GM19463 (cell line): ENCODE measurements around the gene CNTN6.

Experiments used
- ATAC-seq: cut with Tn5 transposase; IDR thresholded peaks from one replicate; pipeline ENCODE4 v1.9.1; 2021; ENCODE audit warnings: mild to moderate bottlenecking, moderate library complexity; ENCODE audit not compliant: unreplicated experiment

Gene CNTN6

GRCh38 chr3:1171320-1171719, 78.5 kb downstream of the CNTN6 start:
- ATAC-seq, result no peak

- ATAC-seq, result no peak
Observed at GRCh38 chr3:1172644-1173043, 79.8 kb downstream of the CNTN6 start.

- no peak for ATAC-seq
Observed at GRCh38 chr3:1179146-1179545, 86.3 kb downstream of the CNTN6 start.

DNA sequence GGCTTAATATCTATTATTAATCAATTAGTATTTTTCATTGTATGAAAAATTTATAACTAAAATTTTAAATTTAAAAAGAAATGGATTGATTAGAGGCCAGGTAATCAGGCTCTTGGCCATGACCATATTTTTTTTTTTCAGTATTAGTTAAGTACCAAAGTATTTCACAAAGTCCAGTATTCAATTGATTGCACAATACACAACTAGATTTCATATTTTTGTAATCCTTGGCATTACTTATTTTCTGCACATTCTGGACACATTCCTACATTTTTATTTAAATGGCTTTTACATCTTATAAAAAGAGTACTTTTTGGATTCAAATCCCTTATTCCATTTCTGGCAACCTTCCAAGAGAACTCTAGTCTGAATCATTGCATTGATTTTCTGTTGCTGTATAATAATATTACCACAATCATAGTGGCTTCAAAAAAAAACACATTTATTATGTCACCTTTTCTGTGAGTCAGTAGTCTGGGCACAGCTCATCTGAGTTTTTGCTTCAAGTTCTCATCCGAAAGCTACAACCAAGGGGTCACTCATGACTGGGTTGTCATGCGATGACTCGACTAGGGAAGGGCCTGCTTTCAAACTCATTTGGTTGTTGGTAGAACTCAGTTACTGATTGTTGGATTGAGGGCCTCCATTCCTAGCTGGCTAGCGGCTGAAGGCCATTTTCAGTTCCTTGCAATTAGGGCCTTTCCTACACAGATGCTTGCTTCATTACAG, 90.7 kb downstream of the CNTN6 start:
- no peak for ATAC-seq

DNA sequence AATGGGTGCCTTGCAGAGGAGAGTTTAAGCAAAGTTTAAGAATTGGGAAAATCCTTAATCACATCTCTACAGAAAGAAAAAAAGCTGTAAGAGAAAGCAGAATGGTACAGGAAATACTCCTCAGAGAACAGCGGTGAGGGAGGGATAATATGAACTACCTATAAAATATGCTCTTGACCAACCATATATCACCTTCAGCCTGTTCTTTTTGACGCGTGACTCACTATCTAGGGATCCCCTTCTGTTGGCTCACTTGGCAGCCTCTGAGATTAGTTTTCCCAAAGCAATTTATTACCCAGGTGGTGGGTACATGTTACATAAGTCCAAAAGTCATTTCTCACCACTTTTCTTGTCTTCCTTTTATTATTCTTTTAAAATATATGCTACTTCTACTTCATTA, 97.7 kb downstream of the CNTN6 start:
- no peak for ATAC-seq

DNA sequence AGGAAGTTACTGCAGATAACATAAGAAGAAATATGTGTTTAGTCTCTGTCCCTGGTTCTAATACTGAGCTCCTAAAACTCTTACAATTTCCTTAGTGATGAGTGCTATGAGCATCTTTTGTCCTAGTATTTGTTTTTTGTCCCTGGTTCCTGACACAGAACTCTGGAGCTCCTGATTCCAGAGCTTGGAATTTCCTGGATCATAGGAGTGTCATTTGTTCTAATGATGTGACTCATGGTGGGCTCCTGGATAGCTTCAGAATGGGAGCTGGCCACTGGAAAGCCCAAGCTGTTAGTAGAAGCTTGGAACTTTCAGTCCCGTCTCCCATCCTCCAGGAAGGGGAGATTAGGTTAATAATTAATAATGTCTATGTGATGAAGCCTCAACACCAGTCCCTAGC, 98.2 kb downstream of the CNTN6 start:
- ATAC-seq, result no peak

GRCh38 chr3:1195947-1196346, 103.1 kb downstream of the CNTN6 start:
- ATAC-seq, result no peak

DNA sequence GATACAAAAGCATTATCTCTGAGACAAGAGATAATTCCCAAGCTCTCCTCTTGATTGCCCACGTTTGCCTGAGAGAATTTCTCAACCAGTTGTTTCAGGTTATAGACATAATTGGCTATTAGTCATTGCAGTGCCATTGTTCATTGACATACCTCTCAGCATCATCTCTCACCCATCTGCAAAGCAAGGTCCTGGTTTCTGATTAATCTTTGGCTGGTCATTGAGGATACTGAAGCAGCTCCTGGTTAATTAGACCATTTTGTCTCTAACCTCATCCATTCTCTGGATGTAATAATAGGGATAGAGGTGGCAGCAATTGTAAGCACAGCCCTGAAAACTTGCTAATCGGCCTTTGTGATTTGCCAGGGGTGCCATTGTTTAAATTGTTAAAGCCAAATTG, 104.2 kb downstream of the CNTN6 start:
- ATAC-seq, result no peak

DNA sequence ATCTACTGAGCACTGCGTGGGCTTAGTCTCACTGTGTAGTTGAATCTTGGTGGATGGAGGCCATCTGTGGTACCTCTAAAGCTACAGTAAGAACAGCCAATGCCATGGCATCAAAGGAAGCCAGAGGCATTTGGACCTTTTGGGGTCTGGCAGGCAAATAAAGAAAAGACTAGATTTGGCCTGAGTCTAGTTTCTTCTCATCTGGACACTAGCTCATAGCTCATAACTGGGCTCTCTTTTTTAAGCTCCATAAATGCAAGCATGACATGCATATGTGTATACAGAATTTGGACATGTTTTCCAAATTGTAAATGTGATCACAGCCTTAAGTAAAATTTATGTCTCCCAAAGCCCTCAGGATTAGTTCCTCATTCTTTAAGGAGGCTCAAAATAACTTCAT, 107.5 kb downstream of the CNTN6 start:
- no peak for ATAC-seq

DNA sequence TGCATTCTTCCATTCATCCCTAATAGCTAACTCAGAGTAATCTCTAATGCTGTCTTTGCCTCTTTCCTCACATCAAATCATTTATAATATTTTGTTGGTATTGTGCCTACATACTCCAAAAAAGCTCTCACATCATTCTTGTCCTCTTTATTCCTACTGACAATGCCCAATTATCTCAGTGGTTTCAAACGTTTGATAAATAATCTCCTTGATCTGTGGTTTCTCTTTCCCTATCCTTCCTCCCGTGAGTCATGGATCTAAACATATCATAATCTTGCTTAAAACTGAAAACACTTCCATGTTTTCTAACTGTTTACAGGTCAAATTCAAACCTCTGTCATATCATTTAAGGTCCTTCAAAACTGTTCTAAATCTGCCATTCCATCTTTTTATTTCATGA, 115.1 kb downstream of the CNTN6 start:
- ATAC-seq, result no peak

DNA sequence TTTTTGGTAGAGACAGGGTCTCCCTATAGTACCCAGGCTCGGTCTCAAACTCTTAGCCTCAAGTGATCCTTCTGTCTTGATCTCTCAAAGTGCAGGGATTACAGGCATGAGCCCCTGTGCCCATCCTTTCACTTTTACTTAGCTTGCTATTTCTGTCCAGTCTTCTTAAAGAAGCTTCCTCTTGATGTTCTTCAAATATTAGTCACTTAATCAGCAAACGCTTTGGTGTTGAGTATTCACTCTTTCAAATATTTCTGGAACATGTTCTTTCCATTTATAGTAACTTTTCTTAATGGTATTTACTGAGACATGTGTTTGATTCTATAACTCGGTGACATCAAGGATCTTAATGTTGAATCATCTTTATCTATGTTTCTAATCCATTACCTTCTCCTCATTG, 122.1 kb downstream of the CNTN6 start:
- ATAC-seq, result no peak

DNA sequence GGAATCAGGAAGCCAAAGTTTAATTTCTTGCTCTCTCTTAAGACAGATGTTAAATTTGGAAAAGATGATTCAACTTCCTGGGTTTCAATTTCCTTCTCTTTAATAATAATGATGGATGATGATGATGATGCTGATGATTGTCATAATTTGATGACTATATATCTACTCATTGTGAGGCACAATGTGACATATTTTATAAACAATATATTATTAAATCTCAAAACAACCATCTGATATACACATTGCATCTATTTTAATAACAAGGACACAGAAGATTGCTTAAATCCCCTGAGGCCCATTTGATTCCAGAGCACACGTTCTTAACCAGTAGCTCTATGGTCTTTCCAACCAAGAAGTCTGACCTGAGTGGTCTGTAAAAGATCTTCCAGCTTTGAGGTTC, 124.0 kb downstream of the CNTN6 start:
- ATAC-seq, result no peak

DNA sequence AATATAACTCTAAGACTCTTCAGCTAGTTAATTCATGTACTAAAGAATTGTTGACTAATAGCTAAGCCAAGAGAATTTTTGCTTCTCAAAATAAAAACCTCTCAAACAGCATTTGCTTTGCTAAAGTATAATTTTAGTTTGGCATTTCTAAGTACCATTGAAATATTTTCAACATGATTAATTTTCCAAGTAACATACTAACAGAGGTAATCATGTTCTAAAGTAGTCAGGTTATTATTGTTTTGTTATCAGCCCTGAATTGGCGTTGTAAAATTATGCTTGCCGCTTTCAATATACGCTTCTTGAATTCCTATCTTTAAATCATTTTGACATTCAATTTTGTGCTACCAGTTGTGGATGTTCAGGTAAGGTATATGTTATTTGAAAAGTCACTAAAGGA, 134.3 kb downstream of the CNTN6 start:
- no peak for ATAC-seq

DNA sequence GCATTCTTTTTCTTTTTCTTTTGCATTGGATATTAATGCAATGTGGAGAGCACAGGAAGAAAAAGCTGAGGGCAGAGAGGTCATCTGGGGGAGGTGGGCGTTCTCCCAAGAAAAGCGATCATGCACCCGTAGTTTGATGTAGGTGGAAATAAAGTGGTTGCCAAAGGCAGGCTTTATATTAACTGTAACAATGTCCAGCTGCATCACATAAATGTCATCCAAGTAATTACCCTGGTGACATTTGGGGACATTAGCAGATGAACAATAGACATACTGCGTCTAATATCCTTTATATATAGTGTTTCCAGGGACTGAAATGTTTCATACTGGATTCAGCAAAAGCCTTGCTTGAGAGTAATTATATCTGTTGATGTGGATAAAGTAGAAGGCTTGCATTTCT, 135.5 kb downstream of the CNTN6 start:
- ATAC-seq, result no peak

GRCh38 chr3:1230920-1231319, 138.1 kb downstream of the CNTN6 start:
- ATAC-seq, result no peak

- ATAC-seq, result no peak
Observed at GRCh38 chr3:1232276-1232675, 139.5 kb downstream of the CNTN6 start.

- no peak for ATAC-seq
Observed at GRCh38 chr3:1235526-1236120, 142.8 kb downstream of the CNTN6 start.

DNA sequence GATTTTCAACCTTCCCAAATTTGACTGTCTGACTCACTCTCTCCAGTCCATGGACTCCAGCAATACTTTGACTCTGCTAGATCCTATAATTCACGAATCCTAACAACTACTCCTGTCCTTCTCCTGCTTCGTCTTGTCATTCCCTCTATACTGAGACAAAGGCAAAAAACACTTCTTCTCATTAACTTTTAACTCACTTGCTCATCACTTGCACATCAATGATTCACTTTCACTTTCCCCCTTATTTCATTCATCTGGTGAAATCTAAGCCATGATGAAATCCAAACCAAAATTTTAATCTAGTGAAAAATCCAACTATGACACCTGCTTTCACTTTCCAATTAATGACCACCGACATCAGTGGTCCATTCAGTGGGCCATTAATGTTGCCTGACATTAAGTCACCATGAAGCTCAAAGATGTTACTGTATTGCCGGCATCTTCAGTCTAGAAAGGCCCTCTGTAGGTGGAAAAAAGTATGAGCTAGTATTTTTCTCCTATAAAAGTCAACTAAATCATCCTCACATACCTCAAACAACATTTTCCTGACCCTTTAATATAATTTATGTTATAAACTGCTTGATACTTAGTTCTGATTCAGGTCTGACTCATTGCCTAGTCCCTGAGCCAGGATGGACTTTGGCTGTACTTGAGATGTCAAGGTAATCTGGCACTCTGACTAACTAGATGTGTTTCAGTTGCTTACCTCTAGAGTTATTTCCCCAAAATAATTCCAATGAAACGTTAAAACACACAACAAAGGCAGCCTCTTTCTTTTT, 158.6 kb downstream of the CNTN6 start:
- no peak for ATAC-seq

DNA sequence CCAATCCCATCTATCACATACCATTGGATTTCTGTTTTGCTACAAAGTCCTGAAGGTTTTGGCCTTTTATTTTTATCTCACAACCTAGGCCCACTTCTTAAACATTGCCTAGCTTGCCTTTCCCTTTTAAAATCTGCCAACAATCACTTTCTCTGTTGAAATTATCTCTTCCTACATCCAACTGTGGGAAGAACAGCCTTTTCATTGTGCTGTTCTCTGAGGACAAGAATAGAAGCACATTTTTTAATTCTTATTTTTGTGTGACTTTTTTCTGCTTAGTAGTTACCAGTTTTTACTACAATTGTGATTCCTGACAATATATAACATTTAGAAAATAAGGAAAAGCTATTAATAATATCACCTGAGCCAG, 159.2 kb downstream of the CNTN6 start:
- no peak for ATAC-seq

DNA sequence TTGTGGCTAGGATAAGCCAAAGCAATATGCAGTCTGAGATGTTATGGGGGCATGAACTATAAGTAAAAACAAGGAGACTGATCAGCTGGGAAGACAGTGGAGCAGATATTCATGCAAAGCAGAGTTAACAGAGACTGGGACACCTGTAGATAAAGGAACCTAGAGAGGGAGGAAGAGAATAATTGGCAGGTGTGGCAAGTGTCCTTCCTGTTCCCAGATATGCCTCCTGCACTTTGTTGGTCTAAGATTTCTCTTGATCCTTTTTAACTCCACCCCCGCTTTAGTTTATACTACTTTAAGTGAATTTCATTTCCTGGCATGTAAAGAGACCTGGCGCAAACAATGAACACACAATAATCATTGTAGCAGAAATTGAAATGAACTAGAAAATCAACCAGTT, 169.4 kb downstream of the CNTN6 start:
- ATAC-seq, result no peak

- no peak for ATAC-seq
Observed at GRCh38 chr3:1263121-1263520, 170.3 kb downstream of the CNTN6 start.

DNA sequence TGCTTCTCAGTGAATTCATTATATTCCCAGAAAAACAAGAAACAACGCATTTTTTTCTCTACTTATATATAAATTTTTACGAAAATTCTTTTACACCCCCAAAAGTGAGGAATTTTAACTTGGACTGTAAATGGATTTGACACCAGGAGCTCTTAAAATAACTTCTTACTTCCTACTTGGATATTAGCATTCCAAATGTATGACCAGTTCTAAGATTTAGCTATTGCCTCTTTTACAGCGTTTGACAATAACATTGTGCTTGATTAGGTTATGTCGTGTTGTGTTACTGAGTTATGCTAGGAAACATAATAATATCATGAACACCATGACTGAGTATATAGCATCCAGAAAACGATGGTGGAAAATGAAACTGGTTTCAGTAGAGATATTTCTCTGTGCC, 177.0 kb downstream of the CNTN6 start:
- no peak for ATAC-seq
